Breast epithelium (tissue), 4 donors: ENCODE results near the gene C17orf107. TPM values are rescaled to one million over a fixed set of nuclear protein-coding genes. Genes with fewer than 3 reads are reported as not detected.

Experiments used
- DNase-seq, 2 donors: peaks; one replicate each; pipeline ENCODE4 v3.0.0-alpha.2; 2019; ENCODE audit warnings: low spot score in 2 of 2
- H3K27ac ChIP-seq, 2 donors: fragments of 200-600 bp; sonication (generic) in 1 of 2; one replicate each; pipeline ENCODE4 v1.5.1; 2016 to 2019; ENCODE audit warnings: mild to moderate bottlenecking in 1 of 2
- H3K27me3 ChIP-seq, 2 donors: fragments of 200-600 bp; sonication (generic) in 1 of 2; one replicate each; pipeline versions ENCODE4 v1.5.1 to v1.6.0; 2017 to 2019; ENCODE audit warnings: control low read depth in 1 of 2, mild to moderate bottlenecking in 1 of 2
- H3K36me3 ChIP-seq: fragments of 200-600 bp; one replicate; pipeline ENCODE4 v1.5.1; 2019
- H3K4me1 ChIP-seq, 2 donors: fragments of 200-600 bp; sonication (generic); one replicate each; pipeline ENCODE4 v1.5.1; 2016 to 2019; ENCODE audit warnings: control low read depth in 1 of 2
- H3K4me3 ChIP-seq, 3 donors: fragments of 200-600 bp; sonication (generic); 1 replicate in 2 of 3; 2 replicates in 1 of 3; pipeline ENCODE4 v1.5.1; 2016 to 2019; ENCODE audit warnings: mild to moderate bottlenecking in 3 of 3, moderate library complexity in 2 of 3
- H3K9me3 ChIP-seq, 2 donors: fragments of 200-600 bp; sonication (generic) in 1 of 2; one replicate each; pipeline ENCODE4 v1.5.1; 2016 to 2019; ENCODE audit warnings: control low read depth in 1 of 2
- POLR2A ChIP-seq: fragments of 450-650 bp; IDR thresholded peaks from one replicate; pipeline ENCODE4 v1.6.1; 2016; ENCODE audit warnings: antibody characterized with exemption, mild to moderate bottlenecking, moderate library complexity
- POLR2AphosphoS5 ChIP-seq, 3 donors: sonication (generic); formaldehyde crosslinking; IDR thresholded peaks; one replicate each; pipeline ENCODE4 v1.6.1; 2017; ENCODE audit warnings: antibody characterized with exemption in 3 of 3
- intact Hi-C: fragments of 100-400 bp; cut with DNase I; formaldehyde crosslinking; loops from one replicate; pipeline ENCODE4 v1.15.1; 2023; ENCODE audit warnings: low total_unique reads
- total RNA-seq, 3 donors: library from RNA; depleted of rRNA; stranded (reverse); fragments of >200 nt; gene quantifications; one replicate each; pipeline ENCODE4 v1.1.0, GENCODE V29; 2016
- TF ChIP-seq, protein P1 (sequence below), 3 donors: fragments of 450-650 bp; IDR thresholded peaks; one replicate each; pipeline ENCODE4 v1.5.1; 2016 to 2017; ENCODE audit warnings: antibody characterized with exemption in 3 of 3, mild to moderate bottlenecking in 3 of 3, moderate library complexity in 3 of 3

Gene C17orf107
- total RNA-seq, 3 donors from 2014 or later: 3.9 to 10.5 TPM; not detected in 1

DNA sequence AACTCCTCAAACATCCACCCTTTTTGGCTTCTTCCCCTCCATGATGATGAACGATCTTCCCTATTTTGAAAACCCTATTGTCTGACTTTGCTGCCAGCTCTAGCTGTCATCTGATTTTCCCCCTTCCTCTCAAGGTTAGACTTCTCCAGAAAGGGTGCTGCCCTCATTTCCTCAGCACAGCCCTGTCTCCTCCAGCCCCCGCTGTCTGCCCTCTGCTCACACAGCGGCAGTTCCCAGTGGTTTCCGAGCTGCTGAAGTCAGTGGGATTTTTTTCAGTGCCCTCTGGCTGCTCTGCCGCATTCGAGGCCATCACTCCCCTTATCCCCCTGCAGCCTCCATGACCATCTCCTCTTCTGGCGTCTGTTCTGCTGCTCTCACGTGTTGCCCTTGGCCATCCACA is 26.6 kb upstream of the C17orf107 start:
- no peaks in the 10 kb centered on the region for H3K4me1 ChIP-seq
- H3K36me3 ChIP-seq: no peaks in the 10 kb centered on the region
- no peak for DNase-seq
- H3K9me3 ChIP-seq: no peaks in the 10 kb centered on the region
- no peak overlapping the region for H3K27ac ChIP-seq
- intact Hi-C loops: no loop called here
- TF ChIP-seq, protein P1, sequence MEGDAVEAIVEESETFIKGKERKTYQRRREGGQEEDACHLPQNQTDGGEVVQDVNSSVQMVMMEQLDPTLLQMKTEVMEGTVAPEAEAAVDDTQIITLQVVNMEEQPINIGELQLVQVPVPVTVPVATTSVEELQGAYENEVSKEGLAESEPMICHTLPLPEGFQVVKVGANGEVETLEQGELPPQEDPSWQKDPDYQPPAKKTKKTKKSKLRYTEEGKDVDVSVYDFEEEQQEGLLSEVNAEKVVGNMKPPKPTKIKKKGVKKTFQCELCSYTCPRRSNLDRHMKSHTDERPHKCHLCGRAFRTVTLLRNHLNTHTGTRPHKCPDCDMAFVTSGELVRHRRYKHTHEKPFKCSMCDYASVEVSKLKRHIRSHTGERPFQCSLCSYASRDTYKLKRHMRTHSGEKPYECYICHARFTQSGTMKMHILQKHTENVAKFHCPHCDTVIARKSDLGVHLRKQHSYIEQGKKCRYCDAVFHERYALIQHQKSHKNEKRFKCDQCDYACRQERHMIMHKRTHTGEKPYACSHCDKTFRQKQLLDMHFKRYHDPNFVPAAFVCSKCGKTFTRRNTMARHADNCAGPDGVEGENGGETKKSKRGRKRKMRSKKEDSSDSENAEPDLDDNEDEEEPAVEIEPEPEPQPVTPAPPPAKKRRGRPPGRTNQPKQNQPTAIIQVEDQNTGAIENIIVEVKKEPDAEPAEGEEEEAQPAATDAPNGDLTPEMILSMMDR (IDR thresholded peaks at IDR 0.05): no peak
- TF ChIP-seq POLR2AphosphoS5 (IDR thresholded peaks at IDR 0.05) (no peak), POLR2A (no peak)
- H3K27me3 ChIP-seq: no peaks in the 10 kb centered on the region
- no peak overlapping the region for H3K4me3 ChIP-seq

DNA sequence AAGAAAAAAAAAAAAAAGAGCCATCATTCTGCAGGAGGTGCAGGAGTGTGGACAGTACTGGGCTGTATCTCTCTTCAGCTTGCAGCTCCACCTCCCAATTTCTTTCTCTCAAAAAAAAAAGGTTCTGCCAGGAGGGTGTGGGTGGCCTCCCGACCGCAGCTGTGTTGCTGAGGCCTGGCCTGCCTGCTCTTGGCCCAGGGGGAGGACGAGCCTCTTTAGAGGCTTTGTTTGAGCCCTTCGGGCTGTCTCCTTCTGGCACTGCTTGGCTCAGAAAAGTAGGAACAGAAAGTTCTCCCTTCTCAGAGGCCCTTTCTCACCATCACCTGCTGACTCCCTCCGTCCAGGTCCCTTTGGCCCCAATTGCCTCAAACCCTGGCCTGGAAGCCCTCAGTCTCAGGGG is 22.2 kb upstream of the C17orf107 start:
- no peak for DNase-seq
- intact Hi-C loops: no loop called here
- TF ChIP-seq POLR2AphosphoS5 (IDR thresholded peaks at IDR 0.05) (no peak), POLR2A (no peak)
- TF ChIP-seq, protein P1 (IDR thresholded peaks at IDR 0.05): no peak
- H3K36me3 ChIP-seq: no peaks in the 10 kb centered on the region
- no peak overlapping the region for H3K27ac ChIP-seq
- no peaks in the 10 kb centered on the region for H3K27me3 ChIP-seq
- no peaks in the 10 kb centered on the region for H3K9me3 ChIP-seq
- H3K4me1 ChIP-seq: no peaks in the 10 kb centered on the region
- H3K4me3 ChIP-seq: no peak overlapping the region

DNA sequence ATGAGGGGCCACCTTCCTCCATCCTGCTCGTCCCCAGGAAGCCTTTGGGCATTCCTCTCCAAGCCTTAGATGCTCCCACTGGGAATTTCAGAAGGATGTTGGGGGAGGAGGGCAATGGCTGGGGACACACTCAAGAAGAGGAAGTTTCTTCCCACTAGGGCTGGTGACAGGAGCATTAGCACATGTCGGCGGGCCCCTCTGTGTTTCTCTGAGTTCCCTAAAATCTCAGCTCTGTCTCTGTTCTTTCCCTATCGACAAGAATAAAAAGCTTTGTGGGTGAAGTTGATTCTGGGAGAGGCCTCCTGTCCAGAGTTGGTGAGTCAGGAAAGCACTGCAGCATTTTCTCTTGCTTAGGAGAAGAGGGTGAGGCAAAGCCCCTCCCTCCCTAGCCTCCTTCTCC is 19.7 kb upstream of the C17orf107 start:
- no peaks in the 10 kb centered on the region for H3K4me1 ChIP-seq
- no peaks in the 10 kb centered on the region for H3K36me3 ChIP-seq
- TF ChIP-seq, protein P1 (IDR thresholded peaks at IDR 0.05): no peak
- TF ChIP-seq POLR2AphosphoS5 (IDR thresholded peaks at IDR 0.05): no peak
- no peak for TF ChIP-seq POLR2A
- no peaks in the 10 kb centered on the region for H3K27me3 ChIP-seq
- no peaks in the 10 kb centered on the region for H3K9me3 ChIP-seq
- intact Hi-C loops: no loop called here
- no peak for DNase-seq
- no peak overlapping the region for H3K4me3 ChIP-seq
- no peak overlapping the region for H3K27ac ChIP-seq

DNA sequence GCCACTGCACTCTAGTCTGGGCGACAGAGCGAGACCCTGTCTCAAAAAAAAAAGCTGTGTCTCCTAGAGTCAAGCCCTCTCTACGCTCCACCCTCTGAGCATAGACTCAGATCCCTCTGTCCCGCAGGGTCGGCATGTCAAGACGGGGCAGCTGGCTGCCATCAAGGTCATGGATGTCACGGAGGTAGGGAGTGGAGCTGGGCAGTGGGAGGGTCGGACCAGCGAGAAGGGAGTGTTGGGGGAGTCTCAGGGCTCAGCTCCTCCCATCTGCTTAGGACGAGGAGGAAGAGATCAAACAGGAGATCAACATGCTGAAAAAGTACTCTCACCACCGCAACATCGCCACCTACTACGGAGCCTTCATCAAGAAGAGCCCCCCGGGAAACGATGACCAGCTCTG is 18.5 kb upstream of the C17orf107 start:
- no peak overlapping the region for H3K4me3 ChIP-seq
- H3K9me3 ChIP-seq: no peaks in the 10 kb centered on the region
- no peaks in the 10 kb centered on the region for H3K4me1 ChIP-seq
- TF ChIP-seq, protein P1 (IDR thresholded peaks at IDR 0.05): no peak
- TF ChIP-seq POLR2A: no peak
- no peak for TF ChIP-seq POLR2AphosphoS5 (IDR thresholded peaks at IDR 0.05)
- no peak for DNase-seq
- H3K27ac ChIP-seq: no peak overlapping the region
- intact Hi-C loops: loop anchor here (10.0 kb wide), 1 partner anchor 146 kb away; the partner anchor contains the start of genes CXCL16, MED11 and ZMYND15
- H3K36me3 ChIP-seq: no peaks in the 10 kb centered on the region
- no peaks in the 10 kb centered on the region for H3K27me3 ChIP-seq

DNA sequence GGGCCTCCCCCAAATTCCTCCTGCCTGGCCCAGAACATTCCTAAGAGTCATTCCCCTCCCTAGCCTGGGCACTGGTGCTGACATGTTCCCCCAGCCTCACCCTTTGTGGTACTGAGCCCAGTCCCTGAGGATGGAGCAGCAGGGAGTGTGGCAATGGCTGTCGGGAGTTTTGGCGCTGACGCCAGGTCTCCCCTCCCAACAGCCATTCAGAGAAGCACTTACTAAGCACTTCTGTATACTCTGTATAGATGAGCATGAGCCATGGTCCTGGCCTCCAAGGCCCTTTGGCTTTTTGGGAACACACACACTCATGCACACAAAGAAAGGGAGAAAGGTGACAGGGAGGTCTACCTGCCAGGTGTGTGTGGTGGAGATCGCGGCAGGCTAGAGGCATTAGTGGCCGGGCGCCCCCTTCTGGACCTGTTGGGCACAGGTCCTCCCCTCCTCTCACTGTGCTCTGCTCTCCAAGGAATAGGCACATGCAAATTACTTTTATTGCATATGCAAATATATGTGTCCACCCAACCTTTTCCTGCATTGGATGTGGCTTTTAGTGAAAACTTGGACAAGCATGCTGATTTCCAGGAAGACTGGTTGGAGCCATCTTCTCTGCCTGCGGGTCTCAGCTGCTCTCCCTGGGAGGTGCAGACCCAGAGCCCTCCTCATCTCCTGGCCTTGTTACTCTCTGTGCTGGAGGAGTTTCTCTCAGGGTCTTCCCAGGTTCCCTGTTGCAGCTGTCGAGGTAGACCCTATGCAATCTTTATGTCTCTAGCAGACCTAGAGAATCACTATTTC is 17.4 kb upstream of the C17orf107 start:
- H3K4me1 ChIP-seq: no peaks in the 10 kb centered on the region
- peak; percentile 60 to 72 for DNase-seq
- no peak overlapping the region for H3K27ac ChIP-seq
- H3K27me3 ChIP-seq: no peaks in the 10 kb centered on the region
- no peaks in the 10 kb centered on the region for H3K9me3 ChIP-seq
- TF ChIP-seq POLR2AphosphoS5 (IDR thresholded peaks at IDR 0.05) (peak in 1 of 3 donors; percentile 30), POLR2A (no peak)
- TF ChIP-seq, protein P1 (IDR thresholded peaks at IDR 0.05): peak; percentile 63 to 81 (median 74)
- no peaks in the 10 kb centered on the region for H3K36me3 ChIP-seq
- intact Hi-C loops: loop anchor here (10.0 kb wide), 1 partner anchor 147 kb away; the partner anchor contains the start of genes CXCL16, MED11 and ZMYND15
- no peak overlapping the region for H3K4me3 ChIP-seq
